HepG2 (cell line): ENCODE data around the gene TSC22D4. TPM values are rescaled to one million over a fixed set of nuclear protein-coding genes. Genes with fewer than 3 reads are reported as not detected.
A peak's percentile ranks its signal among the peaks of the same experiment; 100 is the strongest.

Experiments
- ATAC-seq: fragments of 200-7000 bp; cut with Tn5 transposase; 3 replicates; pipeline ENCODE4 v1.9.1; 2020; ENCODE audit warnings: mild to moderate bottlenecking, moderate library complexity
- BruUV-seq: library from RNA; stranded (reverse); fragments of 400-500 nt; replicated peaks from 2 replicates; lab custom pipeline; 2021; lab: Mats Ljungman, UMichigan
- CTCF ChIA-PET: fragments of 300-600 bp; formaldehyde crosslinking; extraction: SDS; loops from one replicate; lab custom pipeline; 2021; ENCODE audit warnings: low total read pairs, inconsistent platforms, low intra/inter-chr PET ratio; lab: Yijun Ruan, JAX
- POLR2A ChIA-PET: fragments of 350-600 bp; sonication (Branson Sonifier 250); formaldehyde crosslinking; loops from one replicate; lab custom pipeline; 2020; ENCODE audit warnings: antibody characterized with exemption, inconsistent platforms; lab: Yijun Ruan, JAX
- DNase-seq: peaks from one replicate; pipeline ENCODE4 v3.0.0-alpha.2; 2015; ENCODE audit warnings: low spot score
- FAIRE-seq: peaks from 3 replicates; lab custom pipeline; 2011; peaks lifted over from hg19 to GRCh38; lab: Jason Lieb, UNC
- H2AFZ ChIP-seq: one replicate; pipeline ENCODE4 v1.6.1; 2011; ENCODE audit warnings: low read length, inconsistent platforms
- H3K27ac ChIP-seq: fragments of 300-600 bp; 3 replicates; pipeline ENCODE4 v1.8.0; 2011; ENCODE audit warnings: mixed run types, mild to moderate bottlenecking, mixed read lengths, low read length, inconsistent platforms; ENCODE audit not compliant: insufficient read depth; ENCODE audit errors: extremely low read length
- H3K27me3 ChIP-seq, 2 experiments: fragments of 200-600 bp in 1 of 2; 2 replicates in 1 of 2; 3 replicates in 1 of 2; pipeline versions ENCODE4 v1.6.0 to v1.8.0; 2011; ENCODE audit warnings: low read length in 2 of 2, mild to moderate bottlenecking in 2 of 2, moderate library complexity in 2 of 2, inconsistent platforms in 1 of 2; ENCODE audit not compliant: insufficient read depth in 2 of 2, control insufficient read depth in 1 of 2
- H3K36me3 ChIP-seq, 2 experiments: fragments of 200-600 bp in 1 of 2; replicated peaks in 1 of 2; 2 replicates in 1 of 2; 3 replicates in 1 of 2; pipeline versions ENCODE4 v1.5.1 to v1.8.0; 2011; ENCODE audit warnings: low read length in 2 of 2, inconsistent platforms in 1 of 2; ENCODE audit not compliant: insufficient read depth in 2 of 2, control insufficient read depth in 1 of 2
- H3K4me1 ChIP-seq: 2 replicates; pipeline ENCODE4 v1.5.1; 2012; ENCODE audit warnings: low read length, inconsistent platforms; ENCODE audit not compliant: insufficient read depth
- H3K4me2 ChIP-seq: 2 replicates; pipeline ENCODE4 v1.6.0; 2011; ENCODE audit warnings: low read depth, low read length, inconsistent platforms
- H3K4me3 ChIP-seq, 3 experiments: fragments of 200-600 bp in 1 of 3; sonication (generic), shearing (Covaris generic) in 1 of 3; replicated peaks in 1 of 3; 2 replicates each; pipeline ENCODE4 v1.5.1; 2011 to 2016; ENCODE audit warnings: low read length in 3 of 3, inconsistent platforms in 2 of 3, low read depth in 2 of 3, mild to moderate bottlenecking in 2 of 3, control low read depth in 1 of 3, mixed read lengths in 1 of 3; ENCODE audit not compliant: insufficient read depth in 1 of 3
- H3K79me2 ChIP-seq: one replicate; pipeline ENCODE4 v1.6.1; 2011; ENCODE audit warnings: low read length, inconsistent platforms; ENCODE audit not compliant: insufficient read depth
- H3K9ac ChIP-seq: 2 replicates; pipeline ENCODE4 v1.6.0; 2011; ENCODE audit warnings: mild to moderate bottlenecking, low read depth, low read length, inconsistent platforms; ENCODE audit not compliant: insufficient read depth
- H3K9me3 ChIP-seq: 2 replicates; pipeline ENCODE4 v1.5.1; 2012; ENCODE audit warnings: mild to moderate bottlenecking, low read length
- H4K20me1 ChIP-seq: 2 replicates; pipeline ENCODE4 v1.6.0; 2011; ENCODE audit warnings: inconsistent platforms, mild to moderate bottlenecking, low read length, moderate library complexity; ENCODE audit not compliant: insufficient read depth
- NONO ChIP-seq, 2 experiments: fragments of 450-650 bp in 1 of 2; sonication (generic) in 1 of 2; formaldehyde crosslinking in 1 of 2; IDR thresholded peaks in 1 of 2; conservative IDR thresholded peaks in 1 of 2; 2 replicates each; pipeline versions ENCODE4 v1.6.1 to v1.8.0; 2017 to 2022; ENCODE audit warnings: mild to moderate bottlenecking in 1 of 2, missing genetic modification reagents in 1 of 2, moderate library complexity in 1 of 2
- RBFOX2 ChIP-seq: fragments of 200-400 bp; formaldehyde crosslinking; IDR thresholded peaks from 2 replicates; pipeline ENCODE4 v1.6.1; 2017; ENCODE audit warnings: low read depth, mild to moderate bottlenecking, low read length
- SAFB2 ChIP-seq: sonication (generic); formaldehyde crosslinking; IDR thresholded peaks from 2 replicates; pipeline ENCODE4 v1.5.1; 2020; ENCODE audit warnings: missing genetic modification reagents, low read depth, mild to moderate bottlenecking, borderline replicate concordance
- TCF7L2 ChIP-seq: IDR thresholded peaks from 2 replicates; pipeline ENCODE4 v1.6.1; 2011; ENCODE audit warnings: mild to moderate bottlenecking, low read depth, low read length, moderate library complexity
- WGBS: methylation state at CpG from one replicate; pipeline ENCODE4 v1.1.6; 2017; ENCODE audit warnings: low lambda C conversion rate; 5-methylcytosine and 5-hydroxymethylcytosine counted together
- in situ Hi-C: cut with HindIII; loops from 2 replicates; pipeline ENCODE4 v1.10.0; 2017; ENCODE audit warnings: low pct_unique_long_range_greater_than_20kb; ENCODE audit not compliant: extremely low pct_ligation_motif_present
- intact Hi-C: fragments of 100-400 bp; cut with micrococcal nuclease; formaldehyde crosslinking; loops from one replicate; pipeline ENCODE4 v1.10.0; 2022; ENCODE audit not compliant: unreplicated experiment
- polyA plus RNA-seq, 8 experiments: library from polyadenylated mRNA; depleted of rRNA in 3 of 8; stranded (reverse) in 7 of 8; unstranded in 1 of 8; fragments of >200 nt; fragmentation: Illumina TruSeq in 4 of 8; extraction: Trizol in 4 of 8; gene quantifications; 2 replicates each; pipeline versions ENCODE4 v1.2.1 to v1.2.3, GENCODE V29; 2011 to 2016; ENCODE audit warnings: low read depth in 4 of 8, missing spikeins in 1 of 8, mixed read lengths in 1 of 8; ENCODE audit not compliant: insufficient read depth in 1 of 8
- total RNA-seq, 5 experiments: library from RNA; depleted of rRNA; stranded (reverse); fragments of >200 nt; fragmentation: Illumina TruSeq; extraction: Trizol; gene quantifications; 2 replicates each; pipeline ENCODE4 v1.2.3, GENCODE V29; 2016; ENCODE audit warnings: low read depth in 1 of 5
- TF ChIP-seq, protein P1 (sequence below): fragments of 450-650 bp; IDR thresholded peaks from 2 replicates; pipeline ENCODE4 v1.6.1; 2017
- TF ChIP-seq, protein P2 (sequence below): sonication (generic); formaldehyde crosslinking; IDR thresholded peaks from 2 replicates; pipeline ENCODE4 v1.5.0; 2020; ENCODE audit warnings: missing genetic modification reagents
- TF ChIP-seq, protein P3 (sequence below): sonication (generic); formaldehyde crosslinking; IDR thresholded peaks from 2 replicates; pipeline ENCODE4 v1.4.0; 2020; ENCODE audit warnings: missing genetic modification reagents

The TSC22D4 gene
- total and polyA plus RNA-seq, 2 of the 13 experiments (the other 11 are each of a cell fraction or from before 2014, with no cell fraction given) = 7.7 to 8.7 TPM

DNA sequence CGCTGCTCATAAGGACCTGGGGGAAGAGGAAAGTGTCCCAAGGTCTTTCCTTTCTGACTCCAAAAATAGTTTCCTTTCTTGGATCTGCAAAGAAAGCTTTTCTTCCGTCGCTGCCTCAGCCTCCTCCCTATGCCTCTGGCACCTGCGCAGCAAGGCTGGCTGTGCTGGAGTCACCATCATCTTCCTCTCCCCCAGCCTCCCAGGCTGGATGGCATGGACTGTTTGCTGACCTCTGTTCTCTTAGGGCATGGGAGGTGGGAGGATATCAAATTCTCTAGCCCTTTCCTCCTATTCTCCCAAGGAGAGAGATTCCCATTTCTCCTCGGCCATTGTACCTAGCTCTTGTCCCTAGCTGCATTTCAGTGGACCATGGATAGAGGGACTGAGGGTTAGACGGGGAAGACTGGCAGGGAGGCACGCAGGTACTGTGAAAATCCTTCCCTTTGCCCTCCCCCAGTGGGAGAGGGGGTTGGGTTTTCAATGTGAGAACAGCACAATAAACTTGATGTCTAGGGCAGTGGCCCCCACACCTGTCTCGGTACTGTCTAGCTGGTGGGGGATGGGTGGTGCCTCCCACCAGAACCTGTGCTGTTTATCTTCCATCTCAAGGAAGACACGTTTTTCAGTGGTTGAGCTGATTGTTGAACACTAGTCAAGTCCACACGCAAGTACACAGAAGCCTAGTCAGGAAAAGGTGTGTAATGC, 45.3 kb downstream of the TSC22D4 start (continued):
- TF ChIP-seq, protein P1, sequence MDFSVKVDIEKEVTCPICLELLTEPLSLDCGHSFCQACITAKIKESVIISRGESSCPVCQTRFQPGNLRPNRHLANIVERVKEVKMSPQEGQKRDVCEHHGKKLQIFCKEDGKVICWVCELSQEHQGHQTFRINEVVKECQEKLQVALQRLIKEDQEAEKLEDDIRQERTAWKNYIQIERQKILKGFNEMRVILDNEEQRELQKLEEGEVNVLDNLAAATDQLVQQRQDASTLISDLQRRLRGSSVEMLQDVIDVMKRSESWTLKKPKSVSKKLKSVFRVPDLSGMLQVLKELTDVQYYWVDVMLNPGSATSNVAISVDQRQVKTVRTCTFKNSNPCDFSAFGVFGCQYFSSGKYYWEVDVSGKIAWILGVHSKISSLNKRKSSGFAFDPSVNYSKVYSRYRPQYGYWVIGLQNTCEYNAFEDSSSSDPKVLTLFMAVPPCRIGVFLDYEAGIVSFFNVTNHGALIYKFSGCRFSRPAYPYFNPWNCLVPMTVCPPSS = no peak
- TF ChIP-seq NONO (IDR thresholded peaks at IDR 0.05) (no peak), NONO (CRISPR knock-in tag; conservative IDR thresholded peaks at IDR 0.05) (no peak), TCF7L2 (no peak)
- TF ChIP-seq, protein P2, sequence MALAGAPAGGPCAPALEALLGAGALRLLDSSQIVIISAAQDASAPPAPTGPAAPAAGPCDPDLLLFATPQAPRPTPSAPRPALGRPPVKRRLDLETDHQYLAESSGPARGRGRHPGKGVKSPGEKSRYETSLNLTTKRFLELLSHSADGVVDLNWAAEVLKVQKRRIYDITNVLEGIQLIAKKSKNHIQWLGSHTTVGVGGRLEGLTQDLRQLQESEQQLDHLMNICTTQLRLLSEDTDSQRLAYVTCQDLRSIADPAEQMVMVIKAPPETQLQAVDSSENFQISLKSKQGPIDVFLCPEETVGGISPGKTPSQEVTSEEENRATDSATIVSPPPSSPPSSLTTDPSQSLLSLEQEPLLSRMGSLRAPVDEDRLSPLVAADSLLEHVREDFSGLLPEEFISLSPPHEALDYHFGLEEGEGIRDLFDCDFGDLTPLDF = no peak

DNA sequence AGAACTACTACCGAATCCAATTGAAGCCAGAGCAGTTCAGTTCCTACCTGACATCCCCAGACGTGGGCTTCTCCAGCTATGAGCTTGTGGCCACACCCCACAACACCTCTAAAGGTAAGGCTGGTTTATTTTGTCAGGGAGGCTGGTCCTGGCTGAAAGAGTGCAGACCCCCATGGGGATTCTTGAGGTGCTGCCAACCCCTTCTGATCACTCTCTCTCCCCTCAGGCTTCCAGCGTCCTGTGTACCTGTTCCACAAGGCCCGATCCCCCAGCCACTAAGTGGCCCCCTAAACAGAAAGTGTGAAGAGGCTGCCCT, 45.8 kb downstream of the TSC22D4 start:
- H3K4me2 ChIP-seq = no peak overlapping the region

More for the DNA sequence above, 45.8 kb downstream of the TSC22D4 start:
- Histone ChIP-seq H2AFZ (no peak overlapping the region), H3K27ac (no peak overlapping the region), H3K4me1 (peaks cover 66% of the 10 kb centered on the region), H3K27me3 (no peaks in the 10 kb centered on the region; a peak in 1 of 5 replicates), H3K9me3 (no peaks in the 10 kb centered on the region), H3K79me2 (peaks cover 37% of the 10 kb centered on the region), H4K20me1 (no peaks in the 10 kb centered on the region; the same call in 1 of the 2 replicates), H3K9ac (no peak overlapping the region), H3K4me3 (no peak overlapping the region), H3K36me3 (peaks cover 5 to 30% of the 10 kb centered on the region in 2 experiments)
- in situ Hi-C loops = no loop called here
- no peak for DNase-seq
- WGBS = 96% methylated on average over 4 of the region's 4 CpGs
- FAIRE-seq = no peak
- CTCF ChIA-PET = no interaction called here
- ATAC-seq = no peak
- POLR2A ChIA-PET = interaction anchor here (0.7 to 5.0 kb wide), 2 partner anchors 13 to 22 kb away, joined by 3 to 72 read pairs; no protein-coding TSS in a partner anchor
- intact Hi-C loops = no loop called here
- BruUV-seq = no TSS peak
- TF ChIP-seq, protein P3, sequence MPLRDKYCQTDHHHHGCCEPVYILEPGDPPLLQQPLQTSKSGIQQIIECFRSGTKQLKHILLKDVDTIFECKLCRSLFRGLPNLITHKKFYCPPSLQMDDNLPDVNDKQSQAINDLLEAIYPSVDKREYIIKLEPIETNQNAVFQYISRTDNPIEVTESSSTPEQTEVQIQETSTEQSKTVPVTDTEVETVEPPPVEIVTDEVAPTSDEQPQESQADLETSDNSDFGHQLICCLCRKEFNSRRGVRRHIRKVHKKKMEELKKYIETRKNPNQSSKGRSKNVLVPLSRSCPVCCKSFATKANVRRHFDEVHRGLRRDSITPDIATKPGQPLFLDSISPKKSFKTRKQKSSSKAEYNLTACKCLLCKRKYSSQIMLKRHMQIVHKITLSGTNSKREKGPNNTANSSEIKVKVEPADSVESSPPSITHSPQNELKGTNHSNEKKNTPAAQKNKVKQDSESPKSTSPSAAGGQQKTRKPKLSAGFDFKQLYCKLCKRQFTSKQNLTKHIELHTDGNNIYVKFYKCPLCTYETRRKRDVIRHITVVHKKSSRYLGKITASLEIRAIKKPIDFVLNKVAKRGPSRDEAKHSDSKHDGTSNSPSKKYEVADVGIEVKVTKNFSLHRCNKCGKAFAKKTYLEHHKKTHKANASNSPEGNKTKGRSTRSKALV = no peak
- TF ChIP-seq RBFOX2 = peak; percentile 39; the same call in 1 of the 2 replicates
- no peak for TF ChIP-seq SAFB2 (CRISPR knock-in tag)
